ENCODE results near the gene GABRB3.
A peak's percentile ranks its signal among the peaks of the same experiment; 100 is the strongest.
"Not testable (repeated sequence)": the region's sequence is repeated elsewhere in the genome, so short reads cannot be mapped to it uniquely, and the experiment has no call there.

GABRB3 gene

DNA sequence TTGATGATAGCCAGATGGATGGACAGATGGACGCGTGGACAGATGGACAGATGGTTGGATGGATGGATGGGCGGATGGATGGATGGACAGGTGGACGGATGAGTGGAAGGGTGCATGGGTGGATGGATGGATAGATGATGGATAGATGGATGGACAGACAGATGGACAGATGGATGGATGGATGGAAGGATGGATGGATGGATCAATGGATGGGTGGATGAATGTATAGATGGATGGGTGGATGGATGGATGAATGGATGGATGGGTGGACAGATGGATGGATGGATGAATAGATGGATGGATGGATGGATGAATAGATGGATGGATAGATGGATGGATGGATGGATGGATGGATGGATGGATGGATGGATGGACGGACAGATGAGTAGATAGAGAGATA, 40.9 kb downstream of the GABRB3 start:
- DNase-seq = no peak

- no peak for DNase-seq
Measured at GRCh38 chr15:26729581-26729980, 43.3 kb downstream of the GABRB3 start.

GRCh38 chr15:26729030-26729429, 43.8 kb downstream of the GABRB3 start:
- DNase-seq = no peak

DNA sequence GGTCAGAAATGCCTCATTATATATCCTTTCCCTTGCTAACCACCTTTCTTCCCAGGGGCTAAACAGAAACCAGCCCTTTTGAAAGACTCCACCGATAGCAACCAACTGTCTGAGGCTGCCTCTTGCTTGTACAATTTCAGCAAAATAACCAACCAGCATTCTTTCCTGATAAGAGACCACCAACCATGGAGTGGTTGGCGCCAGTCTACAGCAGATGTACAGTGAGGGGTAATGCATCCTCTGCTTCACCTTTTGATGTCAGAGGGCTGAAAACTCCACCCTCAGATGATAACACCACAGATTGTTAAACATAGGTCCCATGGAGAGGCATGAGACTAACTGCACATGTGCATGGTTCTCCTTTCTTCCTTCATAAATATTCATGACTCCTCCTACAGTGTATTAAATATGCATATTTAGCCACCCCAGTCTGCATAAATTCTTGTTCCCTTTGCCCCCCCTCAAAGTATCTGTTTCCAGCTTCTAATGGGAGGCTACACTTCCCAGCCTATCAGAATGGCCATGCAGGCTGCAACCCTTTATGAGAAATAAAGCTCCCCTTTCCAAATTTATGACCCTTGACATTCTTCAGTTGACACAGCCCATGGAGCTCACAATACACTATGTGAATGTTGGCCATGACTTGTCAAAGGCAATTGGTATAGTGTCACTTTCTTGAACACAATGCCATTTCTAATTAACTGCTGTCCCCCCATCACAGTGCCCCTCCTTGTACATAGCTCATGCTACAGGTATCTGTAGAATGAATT, 48.3 kb downstream of the GABRB3 start:
- DNase-seq = no peak

- no peak for DNase-seq
Measured at GRCh38 chr15:26722621-26723160, 50.2 kb downstream of the GABRB3 start.

DNA sequence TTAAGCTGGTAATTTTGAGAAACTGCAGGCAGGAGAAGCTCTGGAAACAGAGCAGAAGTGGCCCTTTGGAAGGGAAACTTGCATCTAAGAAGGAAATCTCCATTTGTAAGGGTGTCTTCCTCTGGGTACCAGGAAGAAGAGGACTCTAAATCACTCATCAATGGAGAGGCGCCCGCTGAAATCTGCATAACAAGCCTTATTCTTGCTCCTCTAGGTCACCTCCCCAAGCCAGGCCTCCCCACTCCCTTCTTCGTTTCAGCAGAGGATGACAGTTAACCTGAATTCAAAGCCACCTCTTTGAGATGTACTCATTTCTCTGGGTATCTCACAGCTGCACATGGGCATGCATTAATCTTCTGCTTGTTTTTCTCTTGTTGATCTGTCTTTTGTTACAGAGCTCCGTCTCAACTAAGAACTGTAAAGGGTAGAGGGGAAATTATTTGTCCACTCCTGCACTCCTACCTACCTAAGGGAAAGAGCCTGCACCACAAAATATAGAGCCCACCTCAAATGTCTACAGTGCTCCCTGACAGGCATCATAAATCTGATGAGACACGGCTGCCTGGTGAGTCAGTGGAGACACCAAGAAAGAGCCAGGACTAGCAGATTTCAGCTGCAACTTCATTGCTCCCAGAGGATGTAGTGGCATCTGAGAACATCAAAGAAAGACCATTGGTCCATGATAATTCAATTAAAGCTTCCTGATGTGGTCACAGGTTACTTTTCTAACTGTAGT, 51.5 kb downstream of the GABRB3 start:
- DNase-seq = no peak

DNA sequence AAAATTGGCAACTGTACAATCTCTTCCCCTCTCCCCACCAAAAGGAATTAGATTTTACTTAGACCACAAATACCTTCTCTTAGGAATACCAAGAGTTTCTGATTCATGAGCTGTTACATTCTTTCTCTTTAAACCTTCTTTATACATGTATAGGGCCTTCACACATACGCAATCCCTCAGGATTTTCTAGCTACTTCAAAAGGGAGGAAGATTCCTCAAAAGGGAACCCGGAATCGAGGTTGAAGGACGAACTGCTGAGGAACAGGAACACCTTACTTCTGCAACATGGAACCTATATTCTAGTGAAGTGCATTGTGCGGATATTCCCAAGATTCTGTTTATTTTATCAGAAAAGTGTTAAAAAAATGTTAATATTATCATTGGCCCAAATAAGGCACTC, 52.3 kb downstream of the GABRB3 start:
- no peak for DNase-seq

- DNase-seq = not testable (repeated sequence)
Measured at GRCh38 chr15:26719866-26720265, 53.0 kb downstream of the GABRB3 start.

- DNase-seq = peak; percentile 17
Measured at GRCh38 chr15:26716069-26716468, 56.8 kb downstream of the GABRB3 start.

GRCh38 chr15:26713498-26713897, 59.4 kb downstream of the GABRB3 start:
- DNase-seq = no peak

- DNase-seq = peak; percentile 38
Measured at GRCh38 chr15:26712335-26712734, 60.5 kb downstream of the GABRB3 start.

DNA sequence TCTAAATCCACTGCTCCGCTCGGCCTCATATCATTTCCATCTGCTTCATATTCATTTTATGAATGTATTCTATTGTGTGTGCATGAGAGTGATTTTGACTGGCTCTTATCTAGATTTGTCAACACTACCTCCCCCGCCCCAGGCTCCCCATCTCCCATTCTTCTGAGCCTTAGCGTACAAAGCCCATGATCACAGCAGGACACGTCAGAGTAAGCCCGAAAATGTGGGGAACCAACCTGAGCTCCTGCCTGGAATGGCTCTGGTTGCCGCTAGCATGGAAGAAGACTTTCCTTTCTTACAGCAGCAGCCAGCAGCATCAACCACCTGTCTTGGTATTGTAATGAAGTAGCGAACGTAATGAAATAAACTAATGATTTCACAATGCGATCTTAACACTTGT, 61.4 kb downstream of the GABRB3 start:
- DNase-seq = no peak

DNA sequence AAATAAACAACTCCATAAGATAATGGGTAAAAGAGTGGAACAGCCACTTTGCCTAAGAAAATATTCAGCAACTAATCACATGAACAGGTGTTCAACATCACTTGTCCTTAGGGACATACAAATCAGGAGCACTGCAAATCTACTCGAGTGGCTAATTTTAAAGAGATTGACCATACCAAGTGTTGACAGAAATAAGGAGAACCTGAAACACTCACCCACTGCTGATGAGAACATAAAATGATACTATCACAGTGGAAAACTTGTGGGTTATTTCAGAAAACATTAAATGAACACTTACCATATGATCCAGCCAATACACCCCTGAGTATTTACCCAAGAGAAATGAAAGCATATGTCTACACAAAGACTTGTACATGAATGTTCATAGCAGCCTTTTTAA, 70.5 kb downstream of the GABRB3 start:
- no peak for DNase-seq

DNA sequence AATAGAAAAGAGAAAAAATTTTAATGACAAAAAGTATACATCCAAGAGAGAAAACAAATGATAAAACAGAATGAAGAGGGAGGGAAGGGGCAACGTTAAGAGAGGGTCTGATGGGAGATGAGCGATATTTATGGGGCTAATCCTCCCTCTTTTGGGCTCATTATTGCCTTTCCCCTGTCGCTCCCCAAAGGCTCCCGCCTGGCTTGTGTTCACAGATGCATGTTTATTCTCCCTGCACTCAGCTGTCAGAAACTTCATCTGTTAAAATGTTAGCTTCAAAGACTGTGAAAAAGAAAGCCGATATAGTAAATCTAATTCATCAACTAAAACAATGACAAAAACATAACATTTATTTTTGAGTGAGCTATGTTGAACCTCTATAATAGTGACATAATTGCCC, 74.3 kb downstream of the GABRB3 start:
- DNase-seq = peak; percentile 10

DNA sequence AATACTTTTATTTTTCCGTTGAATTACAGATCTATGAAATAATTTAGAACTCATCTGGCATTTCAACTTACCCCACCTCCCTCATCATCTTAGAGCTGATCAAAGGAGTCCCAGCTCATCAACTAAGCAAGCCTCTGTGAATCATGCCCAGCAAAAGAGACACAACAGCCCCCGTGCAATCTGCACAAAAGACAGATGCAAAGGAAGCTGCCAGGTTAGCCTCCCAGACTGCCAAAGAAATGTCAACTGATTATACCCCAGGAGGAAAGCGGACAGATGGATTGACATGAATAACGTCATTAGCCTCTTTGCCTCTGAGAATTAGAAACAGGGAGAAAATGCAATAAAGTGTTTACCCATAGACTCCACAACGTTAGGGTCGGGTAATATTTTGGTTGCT, 75.0 kb downstream of the GABRB3 start:
- DNase-seq = peak; percentile 24

GRCh38 chr15:26691249-26691648, 81.6 kb downstream of the GABRB3 start:
- DNase-seq = no peak

DNA sequence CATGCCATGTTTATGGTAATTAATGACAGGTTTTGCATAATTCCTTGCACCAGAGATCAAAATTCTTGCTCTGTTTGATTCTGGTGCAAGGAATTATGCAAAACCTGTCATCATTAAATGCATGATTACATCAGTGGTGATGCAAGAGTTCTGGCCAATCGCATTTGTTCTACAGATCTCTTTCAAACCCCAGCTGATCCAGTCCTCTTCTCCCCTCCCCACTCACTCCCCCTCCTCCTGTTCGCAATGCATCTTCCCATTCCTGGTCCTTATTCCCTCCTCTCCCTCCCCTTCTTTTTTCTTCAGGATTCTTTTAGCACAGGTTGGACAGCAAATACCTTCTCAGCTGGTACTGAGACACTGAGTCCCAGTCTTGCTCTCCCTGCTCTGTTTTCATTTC, 82.1 kb downstream of the GABRB3 start:
- DNase-seq = no peak

DNA sequence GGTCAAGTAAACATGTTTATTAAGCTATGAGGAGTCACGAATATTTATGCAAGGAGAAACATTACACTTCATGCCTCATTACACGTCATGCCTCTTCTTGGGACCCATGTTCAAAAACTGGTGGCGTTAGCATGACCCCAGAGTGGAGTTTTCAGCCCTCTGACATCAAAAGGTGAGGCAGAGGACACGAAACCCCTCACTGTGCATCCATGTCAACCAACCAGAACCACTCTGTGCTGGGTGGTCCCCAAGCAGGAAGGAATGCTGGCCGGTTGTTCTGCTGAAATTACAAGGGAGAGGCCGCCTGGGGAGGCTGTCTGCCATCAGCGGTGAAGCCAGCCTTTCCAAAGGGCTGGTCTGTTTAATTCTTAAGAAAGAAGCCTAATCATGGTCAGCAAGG, 83.4 kb downstream of the GABRB3 start:
- no peak for DNase-seq

GRCh38 chr15:26686547-26687187, 86.2 kb downstream of the GABRB3 start:
- DNase-seq = no peak

GRCh38 chr15:26682598-26683164, 90.2 kb downstream of the GABRB3 start:
- no peak for DNase-seq

- DNase-seq = no peak
Measured at GRCh38 chr15:26679927-26680326, 92.9 kb downstream of the GABRB3 start.

DNA sequence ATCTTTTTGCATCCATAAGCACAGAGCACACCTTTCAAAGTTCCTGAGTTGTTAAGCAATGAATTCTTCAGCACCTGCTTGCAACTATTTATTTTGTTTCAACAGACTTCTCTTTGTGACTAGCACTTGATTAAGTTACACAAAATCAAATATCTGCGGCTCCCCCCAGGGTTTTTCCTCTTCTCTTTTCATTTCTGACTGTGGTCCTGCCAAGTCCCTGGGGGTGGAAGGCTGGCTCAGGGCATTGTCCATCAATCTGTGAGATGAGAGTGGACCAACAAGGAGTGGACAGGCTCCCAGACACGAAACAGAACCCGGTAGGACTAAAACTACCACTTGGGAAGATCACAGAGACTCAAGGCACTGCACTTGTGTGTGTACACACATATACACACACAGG, 96.8 kb downstream of the GABRB3 start:
- no peak for DNase-seq

GRCh38 chr15:26674467-26674866, 98.4 kb downstream of the GABRB3 start:
- no peak for DNase-seq

Measured in eye (tissue), 1 donor.